ENCODE measurements around the gene PEAK3. TPM values are rescaled to one million over a fixed set of nuclear protein-coding genes. Genes with fewer than 3 reads are reported as not detected.

PEAK3 gene
- total RNA-seq, 1 donor from 2014 or later = 0.20 TPM

- DNase-seq (ENCODE audit: low read depth in 2 of 2) = no peak
Observed at GRCh38 chr19:2251106-2252054, 30.6 kb downstream of the PEAK3 start.

- no peak for DNase-seq (ENCODE audit: low read depth in 2 of 2)
Observed at GRCh38 chr19:2250766-2251105, 31.2 kb downstream of the PEAK3 start.

GRCh38 chr19:2249880-2250765, 31.9 kb downstream of the PEAK3 start:
- no peak for DNase-seq (ENCODE audit: low read depth in 2 of 2)

- no peak for DNase-seq (ENCODE audit: low read depth in 2 of 2)
Observed at GRCh38 chr19:2249010-2249866, 32.7 kb downstream of the PEAK3 start, which contains the start of gene AMH. Gene AMH (plus strand): TSS chr19:2249323. CDS start chr19:2249333, 10 bp downstream.

GRCh38 chr19:2248136-2249009, 33.6 kb downstream of the PEAK3 start:
- DNase-seq (ENCODE audit: low read depth in 2 of 2) = no peak

GRCh38 chr19:2247433-2248101, 34.4 kb downstream of the PEAK3 start:
- no peak for DNase-seq (ENCODE audit: low read depth in 2 of 2)

- DNase-seq (ENCODE audit: low read depth in 2 of 2) = peak; percentile 48 to 82
Observed at GRCh38 chr19:2246801-2247361, 35.1 kb downstream of the PEAK3 start.

GRCh38 chr19:2246014-2246620, 35.9 kb downstream of the PEAK3 start:
- no peak for DNase-seq (ENCODE audit: low read depth in 2 of 2)

- no peak for DNase-seq (ENCODE audit: low read depth in 2 of 2)
Observed at GRCh38 chr19:2245273-2245672, 36.7 kb downstream of the PEAK3 start.

GRCh38 chr19:2244486-2244885, 37.5 kb downstream of the PEAK3 start:
- DNase-seq (ENCODE audit: low read depth in 2 of 2) = no peak

- DNase-seq (ENCODE audit: low read depth in 2 of 2) = no peak
Observed at GRCh38 chr19:2244125-2244411, 37.9 kb downstream of the PEAK3 start.

- no peak for DNase-seq (ENCODE audit: low read depth in 2 of 2)
Observed at GRCh38 chr19:2243274-2244124, 38.5 kb downstream of the PEAK3 start.

- no peak for DNase-seq (ENCODE audit: low read depth in 2 of 2)
Observed at GRCh38 chr19:2242816-2243215, 39.2 kb downstream of the PEAK3 start.

GRCh38 chr19:2242092-2242537, 39.9 kb downstream of the PEAK3 start:
- no peak for DNase-seq (ENCODE audit: low read depth in 2 of 2)

- peak; percentile 28 to 34 for DNase-seq (ENCODE audit: low read depth in 2 of 2)
Observed at GRCh38 chr19:2240881-2241760, 40.9 kb downstream of the PEAK3 start.

- DNase-seq (ENCODE audit: low read depth in 2 of 2) = peak; percentile 90 to 93
Observed at GRCh38 chr19:2239771-2240770, 41.9 kb downstream of the PEAK3 start.

All from lung microvascular endothelial cell (primary cell).